ENCODE measurements around the gene MGLL.

Gene MGLL

DNA sequence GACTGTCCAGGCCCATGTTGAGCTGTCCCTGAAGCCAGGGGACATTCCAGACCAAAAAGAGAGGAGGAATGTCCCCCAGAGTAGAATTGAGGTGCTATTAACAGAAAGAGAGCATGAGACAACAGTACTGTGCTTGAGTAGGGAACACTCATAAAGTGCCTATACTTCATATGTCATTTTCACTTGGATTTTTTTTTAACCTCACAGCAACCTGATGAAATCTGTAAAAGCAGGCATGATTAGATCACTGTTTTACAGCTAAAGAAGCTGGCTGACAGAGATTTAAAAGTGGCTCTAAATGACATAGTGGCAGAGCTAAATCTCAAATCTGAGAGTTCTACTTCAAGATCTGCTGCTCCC lies 174.5 kb downstream of the MGLL start:
- Histone ChIP-seq H3K27ac (no peak overlapping the region), H3K36me3 (replicated peaks) (no peaks in the 10 kb centered on the region), H3K27me3 (replicated peaks) (no peaks in the 10 kb centered on the region), H3K4me3 (ENCODE audit: low read depth, low read length) (no peak overlapping the region)
- DNase-seq, result no peak
- in situ Hi-C loops (cut with HindIII; ENCODE audit: low pct_ligation_motif_present, low sequenced_read_pairs), result no loop called here
- TF ChIP-seq, protein P1, sequence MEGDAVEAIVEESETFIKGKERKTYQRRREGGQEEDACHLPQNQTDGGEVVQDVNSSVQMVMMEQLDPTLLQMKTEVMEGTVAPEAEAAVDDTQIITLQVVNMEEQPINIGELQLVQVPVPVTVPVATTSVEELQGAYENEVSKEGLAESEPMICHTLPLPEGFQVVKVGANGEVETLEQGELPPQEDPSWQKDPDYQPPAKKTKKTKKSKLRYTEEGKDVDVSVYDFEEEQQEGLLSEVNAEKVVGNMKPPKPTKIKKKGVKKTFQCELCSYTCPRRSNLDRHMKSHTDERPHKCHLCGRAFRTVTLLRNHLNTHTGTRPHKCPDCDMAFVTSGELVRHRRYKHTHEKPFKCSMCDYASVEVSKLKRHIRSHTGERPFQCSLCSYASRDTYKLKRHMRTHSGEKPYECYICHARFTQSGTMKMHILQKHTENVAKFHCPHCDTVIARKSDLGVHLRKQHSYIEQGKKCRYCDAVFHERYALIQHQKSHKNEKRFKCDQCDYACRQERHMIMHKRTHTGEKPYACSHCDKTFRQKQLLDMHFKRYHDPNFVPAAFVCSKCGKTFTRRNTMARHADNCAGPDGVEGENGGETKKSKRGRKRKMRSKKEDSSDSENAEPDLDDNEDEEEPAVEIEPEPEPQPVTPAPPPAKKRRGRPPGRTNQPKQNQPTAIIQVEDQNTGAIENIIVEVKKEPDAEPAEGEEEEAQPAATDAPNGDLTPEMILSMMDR (IDR thresholded peaks at IDR 0.05; ENCODE audit: low read depth, low read length, missing control alignments), result no peak

- Histone ChIP-seq H3K4me3 (ENCODE audit: low read depth, low read length) (no peak overlapping the region), H3K27me3 (replicated peaks) (no peaks in the 10 kb centered on the region), H3K36me3 (replicated peaks) (no peaks in the 10 kb centered on the region), H3K27ac (no peak overlapping the region)
- DNase-seq, result no peak
- in situ Hi-C loops (cut with HindIII; ENCODE audit: low pct_ligation_motif_present, low sequenced_read_pairs), result no loop called here
- TF ChIP-seq, protein P1 (IDR thresholded peaks at IDR 0.05; ENCODE audit: low read depth, low read length, missing control alignments), result no peak
These were observed 175.0 kb downstream of the MGLL start for GRCh38 chr3:127647166-127647844.

DNA sequence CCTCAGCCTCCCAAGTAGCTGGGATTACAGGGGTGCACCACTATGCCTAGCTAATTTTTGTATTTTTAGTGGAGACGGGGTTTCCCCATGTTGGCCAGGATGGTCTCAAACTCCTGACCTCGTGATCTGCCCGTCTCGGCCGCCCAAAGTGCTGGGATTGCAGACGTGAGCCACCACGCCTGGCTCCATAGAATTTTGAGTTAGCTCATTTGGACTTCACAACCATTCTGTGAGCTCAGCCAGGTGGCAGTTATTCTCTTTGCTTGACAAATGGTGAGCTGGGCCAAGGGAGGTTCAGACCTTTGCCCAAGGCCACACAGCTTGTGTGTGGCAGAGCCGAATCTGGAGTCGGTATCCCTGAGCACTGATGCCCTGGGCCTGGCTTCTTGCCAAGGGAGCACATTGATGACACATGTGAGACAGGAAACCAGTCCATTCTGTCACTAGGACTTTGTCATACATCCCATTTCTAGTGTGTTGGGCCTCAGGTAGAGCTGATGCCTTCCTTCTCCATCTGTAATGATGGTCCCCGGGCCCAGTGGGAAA lies 175.7 kb downstream of the MGLL start:
- DNase-seq, result no peak
- Histone ChIP-seq H3K4me3 (ENCODE audit: low read depth, low read length) (no peak overlapping the region), H3K27me3 (replicated peaks) (no peaks in the 10 kb centered on the region), H3K36me3 (replicated peaks) (no peaks in the 10 kb centered on the region), H3K27ac (no peak overlapping the region)
- TF ChIP-seq, protein P1 (IDR thresholded peaks at IDR 0.05; ENCODE audit: low read depth, low read length, missing control alignments), result no peak
- in situ Hi-C loops (cut with HindIII; ENCODE audit: low pct_ligation_motif_present, low sequenced_read_pairs), result no loop called here

GRCh38 chr3:127645371-127646015 lies 176.8 kb downstream of the MGLL start:
- in situ Hi-C loops (cut with HindIII; ENCODE audit: low pct_ligation_motif_present, low sequenced_read_pairs), result no loop called here

DNA sequence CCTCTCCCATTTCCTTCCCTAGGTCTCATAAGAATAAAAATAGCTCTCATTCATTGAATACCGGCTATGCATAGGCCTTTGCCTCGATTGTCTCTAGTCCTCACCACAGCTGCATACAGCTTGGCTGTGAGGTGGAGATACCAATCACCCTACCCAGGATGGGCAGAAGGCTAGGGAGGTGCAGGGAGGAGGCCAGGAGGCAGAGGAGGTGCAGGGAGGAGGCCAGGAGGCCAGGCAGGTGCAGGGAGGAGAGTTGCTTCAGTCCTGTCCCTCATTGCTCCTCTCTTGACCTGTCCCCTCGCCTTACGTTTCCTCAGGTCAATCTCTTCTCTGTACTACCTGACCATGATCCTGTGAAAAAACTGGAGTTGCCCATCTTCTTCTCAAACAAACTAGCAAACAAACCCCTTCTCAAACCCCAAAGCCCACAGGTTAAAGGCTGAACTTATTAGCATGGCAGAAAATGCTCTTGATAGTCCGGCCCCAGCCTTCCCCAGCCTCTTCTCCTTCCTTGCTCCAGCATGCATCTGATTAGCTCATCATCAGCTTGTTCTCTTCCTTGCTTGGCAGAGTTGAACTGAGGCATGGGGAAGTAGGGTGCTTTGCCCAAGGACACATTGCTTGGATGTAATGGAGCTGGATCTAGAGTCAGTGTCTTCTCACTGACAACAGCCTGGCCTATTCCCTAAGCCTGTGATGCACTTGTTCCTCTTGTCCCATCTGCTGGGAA lies 177.5 kb downstream of the MGLL start:
- Histone ChIP-seq H3K4me3 (ENCODE audit: low read depth, low read length) (no peak overlapping the region), H3K27ac (no peak overlapping the region), H3K27me3 (replicated peaks) (no peaks in the 10 kb centered on the region), H3K36me3 (replicated peaks) (no peaks in the 10 kb centered on the region)
- in situ Hi-C loops (cut with HindIII; ENCODE audit: low pct_ligation_motif_present, low sequenced_read_pairs), result no loop called here
- DNase-seq, result no peak
- TF ChIP-seq, protein P1 (IDR thresholded peaks at IDR 0.05; ENCODE audit: low read depth, low read length, missing control alignments), result no peak

More at GRCh38 chr3:127645371-127646015, 176.8 kb downstream of the MGLL start:
- H3K27me3 ChIP-seq (replicated peaks), result no peaks in the 10 kb centered on the region
- H3K27ac ChIP-seq, result no peak overlapping the region
- no peaks in the 10 kb centered on the region for H3K36me3 ChIP-seq (replicated peaks)
- no peak for DNase-seq
- TF ChIP-seq, protein P1 (IDR thresholded peaks at IDR 0.05; ENCODE audit: low read depth, low read length, missing control alignments), result no peak
- no peak overlapping the region for H3K4me3 ChIP-seq (ENCODE audit: low read depth, low read length)
